HG02610 (cell line): ENCODE results near the gene MSH3.
"Not testable (repeated sequence)": the region's sequence is repeated elsewhere in the genome, so short reads cannot be mapped to it uniquely, and the experiment has no call there.

Source experiments
- ATAC-seq: cut with Tn5 transposase; IDR thresholded peaks from one replicate; pipeline ENCODE4 v1.9.1; 2021; ENCODE audit warnings: mild to moderate bottlenecking, moderate library complexity; ENCODE audit not compliant: unreplicated experiment

MSH3 gene

GRCh38 chr5:80841026-80841797 is 186.8 kb downstream of the MSH3 start:
- ATAC-seq = not testable (repeated sequence)

- ATAC-seq = not testable (repeated sequence)
Measured at GRCh38 chr5:80846422-80846821, 192.0 kb downstream of the MSH3 start.

- ATAC-seq = not testable (repeated sequence)
Measured at GRCh38 chr5:80850168-80850567, 195.7 kb downstream of the MSH3 start.

DNA sequence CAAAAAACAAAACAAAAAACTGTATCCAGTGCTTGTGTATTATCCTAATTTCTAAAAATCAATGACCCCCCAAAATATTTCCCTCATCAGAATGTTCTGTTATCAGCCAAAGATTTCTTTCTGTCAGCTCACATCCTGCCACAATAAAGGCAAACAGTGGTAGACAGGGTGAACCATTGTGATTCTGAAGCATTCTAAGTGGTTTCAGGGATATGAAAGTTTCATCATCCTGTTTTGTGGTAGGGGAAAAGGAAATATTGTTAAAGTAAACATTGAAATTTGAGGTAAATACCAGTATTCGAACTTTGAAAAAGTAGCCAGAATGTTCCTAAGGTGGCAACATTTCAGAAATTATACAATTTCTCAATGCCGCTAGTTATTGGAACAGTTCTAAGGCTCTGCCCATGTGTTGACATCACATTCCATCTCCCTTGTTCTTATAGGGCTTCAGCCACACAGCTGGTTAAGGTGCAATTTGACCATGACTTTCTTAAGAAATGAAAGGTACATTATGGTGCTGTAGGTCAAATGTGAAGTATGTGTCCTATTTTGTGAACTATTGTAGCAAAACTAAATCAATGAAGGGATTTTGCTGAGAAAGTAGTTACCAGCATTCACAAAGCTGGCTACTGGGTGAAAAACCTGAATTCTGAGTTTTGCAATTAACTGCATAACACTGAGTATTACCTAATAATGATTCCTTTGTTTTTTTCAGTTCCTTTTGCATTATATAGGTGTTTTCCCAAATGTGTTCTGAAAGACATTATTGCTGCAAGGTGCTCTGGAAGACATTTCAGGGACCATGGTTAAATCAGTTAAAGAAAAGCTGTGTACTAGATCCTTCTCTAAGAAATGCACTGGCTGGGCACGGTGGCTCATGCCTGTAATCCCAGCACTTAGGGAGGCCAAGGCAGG is 198.1 kb downstream of the MSH3 start:
- no peak for ATAC-seq

GRCh38 chr5:80853413-80853812 is 199.0 kb downstream of the MSH3 start:
- no peak for ATAC-seq

DNA sequence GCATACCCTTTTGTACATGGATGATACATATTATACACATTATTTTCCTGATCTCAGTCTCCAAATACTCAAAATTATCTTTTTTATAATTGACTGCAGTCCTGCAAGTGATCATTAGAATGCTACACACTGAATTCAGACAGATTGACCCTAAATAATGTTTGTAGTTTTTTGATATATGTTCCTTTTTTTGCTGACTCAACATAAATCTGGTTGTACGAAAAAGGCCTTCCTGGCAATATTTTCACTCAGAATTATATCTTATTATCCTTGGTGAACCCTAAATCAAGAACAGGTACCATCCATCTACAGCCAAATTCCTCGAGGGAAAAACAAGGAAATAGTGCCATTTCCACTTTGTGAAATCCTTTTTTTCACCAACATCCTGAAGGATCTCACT is 200.1 kb downstream of the MSH3 start:
- ATAC-seq = no peak

- ATAC-seq = no peak
Measured at GRCh38 chr5:80860924-80861613, 206.6 kb downstream of the MSH3 start.

DNA sequence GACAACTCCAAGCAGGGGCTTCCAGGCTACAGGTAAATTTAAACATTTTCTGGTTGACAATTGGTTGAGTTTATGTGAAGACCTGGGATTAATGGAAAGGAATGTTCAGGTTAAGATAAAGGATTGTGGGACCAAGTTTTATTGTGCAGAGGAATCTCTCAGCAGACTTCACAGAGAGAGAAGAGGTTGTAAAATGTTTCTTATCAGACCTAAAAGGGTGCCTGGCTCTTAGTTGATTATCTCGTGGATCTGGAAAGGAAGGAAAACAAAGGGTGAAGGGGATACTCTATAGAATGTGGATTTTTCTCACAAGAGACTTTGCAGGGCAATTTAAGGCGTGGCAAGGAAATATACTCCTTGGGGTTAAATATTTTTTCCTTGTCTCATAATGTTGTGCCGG is 209.3 kb downstream of the MSH3 start:
- ATAC-seq = no peak

GRCh38 chr5:80864109-80864508 is 209.7 kb downstream of the MSH3 start:
- ATAC-seq = no peak

- ATAC-seq = peak; percentile 89
Measured at GRCh38 chr5:80864706-80865435, 210.4 kb downstream of the MSH3 start.

- ATAC-seq = no peak
Measured at GRCh38 chr5:80865551-80865950, 211.1 kb downstream of the MSH3 start.

DNA sequence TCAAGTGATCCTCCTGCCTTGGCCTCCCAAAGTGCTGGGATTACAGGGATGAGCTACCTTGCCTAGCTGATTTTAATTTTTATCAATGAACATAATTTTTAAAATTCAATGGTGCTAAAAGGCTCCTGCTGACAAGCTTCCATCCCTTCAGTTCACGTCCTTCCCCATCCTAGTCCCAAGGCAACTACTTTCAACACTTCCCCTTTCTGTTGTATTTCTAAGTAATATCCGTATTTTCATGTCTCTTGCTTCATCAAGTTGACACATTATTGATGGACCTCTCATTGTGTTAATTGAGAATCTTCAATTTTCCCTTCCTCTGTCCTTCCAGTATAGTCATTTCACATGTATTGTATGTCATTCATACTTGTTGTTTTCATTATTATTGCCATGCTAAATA is 211.9 kb downstream of the MSH3 start:
- no peak for ATAC-seq

GRCh38 chr5:80867233-80867632 is 212.8 kb downstream of the MSH3 start:
- no peak for ATAC-seq

- ATAC-seq = no peak
Measured at GRCh38 chr5:80870442-80870841, 216.0 kb downstream of the MSH3 start.

- ATAC-seq = no peak
Measured at GRCh38 chr5:80871541-80871961, 217.1 kb downstream of the MSH3 start.

DNA sequence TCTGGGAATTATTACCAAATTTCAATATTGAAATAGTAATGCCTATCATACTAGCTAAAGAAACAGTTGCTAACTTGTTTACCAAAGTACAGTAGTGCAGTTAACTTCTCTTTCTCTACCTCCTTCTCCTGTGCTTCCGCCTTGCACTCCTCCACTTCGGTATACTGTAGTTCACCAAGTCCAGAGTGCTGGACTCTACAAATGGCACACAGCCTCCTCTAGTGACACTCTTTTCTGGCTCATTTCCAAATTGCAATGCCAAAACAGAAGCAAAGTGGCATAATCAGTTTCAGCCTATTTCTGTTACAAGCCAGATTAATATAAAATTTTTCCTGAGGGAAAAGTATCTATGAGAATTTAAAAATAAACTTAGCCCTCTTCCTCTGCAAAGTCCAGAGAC is 219.7 kb downstream of the MSH3 start:
- no peak for ATAC-seq

- no peak for ATAC-seq
Measured at GRCh38 chr5:80877592-80877991, 223.1 kb downstream of the MSH3 start.

GRCh38 chr5:80881726-80882125 is 227.3 kb downstream of the MSH3 start:
- ATAC-seq = no peak

DNA sequence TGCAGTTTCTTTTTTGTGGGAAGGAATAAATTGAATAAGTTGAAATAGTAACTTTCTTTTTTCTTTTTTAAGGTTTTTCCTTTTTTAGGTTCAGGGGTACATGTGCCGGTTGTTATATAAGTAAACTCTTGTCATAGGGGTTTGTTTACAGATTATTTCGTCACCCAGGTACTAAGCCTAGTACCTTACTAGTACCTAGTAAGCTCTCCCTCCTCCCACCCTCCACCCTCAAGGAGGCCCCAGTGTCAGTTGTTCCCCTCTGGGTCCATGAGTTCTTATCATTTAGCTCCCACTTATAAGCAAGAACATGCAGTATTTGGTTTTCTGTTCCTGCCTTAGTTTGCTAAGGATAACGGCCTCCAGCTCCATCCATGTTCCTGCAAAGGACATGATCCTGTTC is 228.9 kb downstream of the MSH3 start:
- not testable (repeated sequence) for ATAC-seq

DNA sequence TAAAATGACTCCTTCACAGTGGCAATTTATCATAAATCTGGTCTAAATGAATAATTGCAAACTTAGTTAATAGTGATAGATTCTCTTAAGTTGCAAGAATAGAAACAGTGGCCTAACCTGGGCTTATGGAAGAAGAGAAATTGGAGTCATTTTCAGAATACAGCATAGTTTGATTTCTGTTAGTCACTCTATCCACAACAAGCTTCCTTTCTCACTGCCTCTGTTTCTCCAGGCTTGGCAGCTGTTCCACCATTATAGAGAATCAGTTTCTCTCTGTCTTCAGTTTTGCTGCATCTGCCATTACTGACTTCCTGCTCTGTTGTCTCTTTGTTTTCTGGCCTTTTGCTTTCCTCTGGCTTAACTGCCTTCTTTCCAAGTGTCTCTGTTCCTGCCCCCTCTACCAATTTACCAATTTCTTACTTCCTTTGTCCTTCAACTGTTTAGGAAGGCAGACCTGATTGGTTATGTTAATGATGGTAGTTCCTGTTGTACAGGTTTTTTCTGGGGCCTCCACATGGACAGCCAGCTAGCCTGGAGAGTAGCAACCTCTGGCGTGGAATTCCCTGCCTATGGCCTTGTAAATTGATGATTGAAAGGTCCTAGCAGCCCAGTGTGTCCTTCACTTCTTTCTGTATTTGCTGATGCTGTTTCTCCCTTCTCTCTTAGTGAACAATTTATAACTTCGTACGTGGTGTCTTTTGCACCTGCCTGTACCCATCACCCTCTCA is 229.8 kb downstream of the MSH3 start:
- ATAC-seq = no peak
